Nephron progenitor cell (in vitro differentiated cells): ENCODE measurements around the gene NETO1.

Experiments used
- DNase-seq: peaks from one replicate; pipeline ENCODE4 v3.0.0; 2021
- H3K27ac Mint-ChIP-seq: 2 replicates; pipeline ENCODE4 v1.8.0; 2021; ENCODE audit warnings: mild to moderate bottlenecking, moderate library complexity, mixed read lengths
- H3K27me3 Mint-ChIP-seq: 2 replicates; pipeline ENCODE4 v1.8.0; 2021; ENCODE audit warnings: mild to moderate bottlenecking, low read depth, mixed read lengths; ENCODE audit not compliant: poor library complexity
- H3K36me3 Mint-ChIP-seq: 2 replicates; pipeline ENCODE4 v1.8.0; 2021; ENCODE audit warnings: low read depth, mixed read lengths
- H3K4me1 Mint-ChIP-seq: 2 replicates; pipeline ENCODE4 v1.8.0; 2021; ENCODE audit warnings: mixed read lengths
- H3K4me3 Mint-ChIP-seq: 2 replicates; pipeline ENCODE4 v1.8.0; 2021; ENCODE audit warnings: mild to moderate bottlenecking, moderate library complexity, mixed read lengths
- H3K9me3 Mint-ChIP-seq: 2 replicates; pipeline ENCODE4 v1.8.0; 2021; ENCODE audit warnings: mild to moderate bottlenecking, moderate library complexity, mixed read lengths
- TF ChIP-seq, protein P1 (sequence below): fragments of 200-600 bp; sonication (generic); IDR thresholded peaks from 2 replicates; pipeline ENCODE4 v1.5.0; 2021; ENCODE audit warnings: antibody characterized with exemption

The NETO1 gene

GRCh38 chr18:72799106-72799505 lies 68.7 kb downstream of the NETO1 start:
- H3K4me3 Mint-ChIP-seq = no peak overlapping the region
- no peak for DNase-seq
- TF ChIP-seq, protein P1, sequence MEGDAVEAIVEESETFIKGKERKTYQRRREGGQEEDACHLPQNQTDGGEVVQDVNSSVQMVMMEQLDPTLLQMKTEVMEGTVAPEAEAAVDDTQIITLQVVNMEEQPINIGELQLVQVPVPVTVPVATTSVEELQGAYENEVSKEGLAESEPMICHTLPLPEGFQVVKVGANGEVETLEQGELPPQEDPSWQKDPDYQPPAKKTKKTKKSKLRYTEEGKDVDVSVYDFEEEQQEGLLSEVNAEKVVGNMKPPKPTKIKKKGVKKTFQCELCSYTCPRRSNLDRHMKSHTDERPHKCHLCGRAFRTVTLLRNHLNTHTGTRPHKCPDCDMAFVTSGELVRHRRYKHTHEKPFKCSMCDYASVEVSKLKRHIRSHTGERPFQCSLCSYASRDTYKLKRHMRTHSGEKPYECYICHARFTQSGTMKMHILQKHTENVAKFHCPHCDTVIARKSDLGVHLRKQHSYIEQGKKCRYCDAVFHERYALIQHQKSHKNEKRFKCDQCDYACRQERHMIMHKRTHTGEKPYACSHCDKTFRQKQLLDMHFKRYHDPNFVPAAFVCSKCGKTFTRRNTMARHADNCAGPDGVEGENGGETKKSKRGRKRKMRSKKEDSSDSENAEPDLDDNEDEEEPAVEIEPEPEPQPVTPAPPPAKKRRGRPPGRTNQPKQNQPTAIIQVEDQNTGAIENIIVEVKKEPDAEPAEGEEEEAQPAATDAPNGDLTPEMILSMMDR = no peak
- H3K9me3 Mint-ChIP-seq = peaks cover 13% of the 10 kb centered on the region
- H3K4me1 Mint-ChIP-seq = no peaks in the 10 kb centered on the region
- H3K27me3 Mint-ChIP-seq = no peaks in the 10 kb centered on the region
- H3K36me3 Mint-ChIP-seq = peaks cover 6% of the 10 kb centered on the region
- no peak overlapping the region for H3K27ac Mint-ChIP-seq

- H3K27ac Mint-ChIP-seq = no peak overlapping the region
- no peak for DNase-seq
- no peak overlapping the region for H3K4me3 Mint-ChIP-seq
- peaks cover 2% of the 10 kb centered on the region for H3K36me3 Mint-ChIP-seq
- TF ChIP-seq, protein P1 = no peak
- H3K27me3 Mint-ChIP-seq = no peaks in the 10 kb centered on the region
- H3K9me3 Mint-ChIP-seq = no peaks in the 10 kb centered on the region
- no peaks in the 10 kb centered on the region for H3K4me1 Mint-ChIP-seq
Measured at GRCh38 chr18:72783530-72783929, 84.3 kb downstream of the NETO1 start.

DNA sequence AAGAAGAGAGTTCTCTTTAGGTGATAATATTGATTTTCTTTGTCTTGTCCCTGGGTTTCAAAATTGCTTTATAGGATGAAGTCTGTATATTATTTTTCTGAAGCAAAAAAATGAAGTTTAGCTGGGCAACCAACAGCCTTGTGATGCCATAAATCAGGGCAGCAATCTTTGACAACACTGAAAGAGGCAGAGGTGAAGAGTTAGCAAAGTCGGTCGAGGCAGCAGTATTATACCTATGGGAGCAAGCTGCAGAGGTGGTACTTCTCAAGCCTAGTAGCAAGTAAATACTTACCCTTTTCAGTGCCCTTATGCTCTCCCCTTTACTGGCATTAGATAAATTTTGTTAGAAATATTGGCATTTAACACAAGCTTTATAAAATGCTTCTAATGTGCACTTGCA lies 92.9 kb downstream of the NETO1 start:
- Mint-ChIP-seq H3K36me3 (peaks cover 19% of the 10 kb centered on the region), H3K4me1 (peaks cover 32% of the 10 kb centered on the region), H3K4me3 (no peak overlapping the region), H3K27ac (no peak overlapping the region), H3K9me3 (peaks cover 9% of the 10 kb centered on the region), H3K27me3 (no peaks in the 10 kb centered on the region)
- TF ChIP-seq, protein P1 = no peak
- DNase-seq = no peak

DNA sequence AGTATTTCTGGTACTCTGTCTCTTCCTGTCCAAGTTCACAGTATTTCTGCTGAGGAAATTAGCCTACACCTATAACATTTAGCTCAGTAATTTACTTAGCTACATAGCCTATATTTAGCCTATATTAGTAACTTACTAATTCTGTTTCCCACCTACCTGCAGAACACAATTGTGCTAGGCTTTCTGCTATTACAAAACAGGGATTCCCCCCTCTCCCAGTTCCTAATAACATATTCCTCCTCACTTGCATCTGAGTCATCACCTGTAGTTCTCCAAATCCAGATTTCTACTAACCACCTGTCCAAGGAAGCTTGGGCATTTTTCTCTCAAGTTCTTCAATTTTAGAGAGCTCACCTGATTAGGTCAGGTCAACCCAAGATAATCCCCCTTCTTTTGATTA lies 94.9 kb downstream of the NETO1 start:
- Mint-ChIP-seq H3K4me1 (peaks cover 42% of the 10 kb centered on the region), H3K36me3 (peaks cover 10% of the 10 kb centered on the region), H3K9me3 (peaks cover 9% of the 10 kb centered on the region), H3K27ac (no peak overlapping the region), H3K27me3 (no peaks in the 10 kb centered on the region), H3K4me3 (no peak overlapping the region)
- DNase-seq = no peak
- TF ChIP-seq, protein P1 = no peak

GRCh38 chr18:72768681-72769229 lies 99.0 kb downstream of the NETO1 start:
- Mint-ChIP-seq H3K27ac (no peak overlapping the region), H3K9me3 (peaks cover 8% of the 10 kb centered on the region), H3K4me3 (no peak overlapping the region), H3K4me1 (peaks cover 34% of the 10 kb centered on the region), H3K36me3 (peaks cover 9% of the 10 kb centered on the region), H3K27me3 (no peaks in the 10 kb centered on the region)
- TF ChIP-seq, protein P1 = no peak
- DNase-seq = no peak

DNA sequence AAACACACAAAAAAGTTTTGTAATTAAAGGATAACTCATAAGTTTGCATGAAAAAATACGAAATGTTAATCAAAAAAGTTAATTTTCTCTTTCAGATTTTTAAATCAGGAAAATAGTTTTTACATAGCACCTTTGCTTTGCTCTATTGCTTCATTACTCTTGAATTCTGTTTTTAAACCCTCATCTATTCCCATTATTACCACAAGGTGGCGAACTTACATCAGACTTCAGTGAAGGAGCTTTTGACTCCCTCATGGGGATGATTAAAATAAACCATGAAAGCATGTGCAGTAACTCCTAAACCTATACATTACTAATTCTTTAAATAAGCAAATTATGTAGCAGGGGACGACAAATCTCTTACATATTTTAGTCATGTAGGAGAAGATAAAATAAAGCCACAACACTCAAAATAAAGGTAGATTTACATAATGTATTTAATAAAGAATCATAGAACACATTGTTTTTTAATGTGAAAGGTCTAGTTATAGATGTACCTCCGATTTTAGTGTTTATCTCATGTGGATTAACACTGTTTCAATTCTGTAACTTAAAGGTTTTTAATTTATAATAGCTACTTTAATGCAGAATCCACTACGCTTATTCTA lies 105.2 kb downstream of the NETO1 start:
- TF ChIP-seq, protein P1 = peak; percentile 91
- no peak overlapping the region for H3K27ac Mint-ChIP-seq
- H3K4me1 Mint-ChIP-seq = no peaks in the 10 kb centered on the region
- H3K36me3 Mint-ChIP-seq = peaks cover 9% of the 10 kb centered on the region
- H3K4me3 Mint-ChIP-seq = no peak overlapping the region
- peaks cover 8% of the 10 kb centered on the region for H3K9me3 Mint-ChIP-seq
- peak; percentile 18 for DNase-seq
- H3K27me3 Mint-ChIP-seq = peaks cover 4% of the 10 kb centered on the region
